Activated naive CD4-positive, alpha-beta T cell treated with anti-CD3 and anti-CD28 coated beads, Interleukin-2, amount 10 ng/mL, durations not matched to agents 7 days and 5 days (primary cell): ENCODE measurements around the gene HHATL.

Source experiments
- CTCF ChIA-PET: fragments of 350-600 bp; sonication (Branson Sonifier 250); formaldehyde crosslinking; loops from one replicate; lab custom pipeline; 2021; ENCODE audit warnings: antibody characterized with exemption; lab: Charles Lee
- DNase-seq: peaks from one replicate; pipeline ENCODE4 v3.0.0-alpha.2; 2020
- H3K27ac Mint-ChIP-seq: one replicate; pipeline ENCODE4 v1.8.0; 2021; ENCODE audit warnings: mild to moderate bottlenecking, moderate library complexity, mixed read lengths
- H3K27me3 Mint-ChIP-seq: one replicate; pipeline ENCODE4 v1.8.0; 2021; ENCODE audit warnings: mild to moderate bottlenecking, mixed read lengths
- H3K36me3 Mint-ChIP-seq: one replicate; pipeline ENCODE4 v1.8.0; 2021; ENCODE audit warnings: mixed read lengths
- H3K4me1 Mint-ChIP-seq: one replicate; pipeline ENCODE4 v1.8.0; 2021; ENCODE audit warnings: mixed read lengths
- H3K4me3 Mint-ChIP-seq: one replicate; pipeline ENCODE4 v1.8.0; 2021; ENCODE audit warnings: mild to moderate bottlenecking, moderate library complexity, mixed read lengths
- H3K9me3 Mint-ChIP-seq: one replicate; pipeline ENCODE4 v1.8.0; 2021; ENCODE audit warnings: mixed read lengths

The HHATL gene

DNA sequence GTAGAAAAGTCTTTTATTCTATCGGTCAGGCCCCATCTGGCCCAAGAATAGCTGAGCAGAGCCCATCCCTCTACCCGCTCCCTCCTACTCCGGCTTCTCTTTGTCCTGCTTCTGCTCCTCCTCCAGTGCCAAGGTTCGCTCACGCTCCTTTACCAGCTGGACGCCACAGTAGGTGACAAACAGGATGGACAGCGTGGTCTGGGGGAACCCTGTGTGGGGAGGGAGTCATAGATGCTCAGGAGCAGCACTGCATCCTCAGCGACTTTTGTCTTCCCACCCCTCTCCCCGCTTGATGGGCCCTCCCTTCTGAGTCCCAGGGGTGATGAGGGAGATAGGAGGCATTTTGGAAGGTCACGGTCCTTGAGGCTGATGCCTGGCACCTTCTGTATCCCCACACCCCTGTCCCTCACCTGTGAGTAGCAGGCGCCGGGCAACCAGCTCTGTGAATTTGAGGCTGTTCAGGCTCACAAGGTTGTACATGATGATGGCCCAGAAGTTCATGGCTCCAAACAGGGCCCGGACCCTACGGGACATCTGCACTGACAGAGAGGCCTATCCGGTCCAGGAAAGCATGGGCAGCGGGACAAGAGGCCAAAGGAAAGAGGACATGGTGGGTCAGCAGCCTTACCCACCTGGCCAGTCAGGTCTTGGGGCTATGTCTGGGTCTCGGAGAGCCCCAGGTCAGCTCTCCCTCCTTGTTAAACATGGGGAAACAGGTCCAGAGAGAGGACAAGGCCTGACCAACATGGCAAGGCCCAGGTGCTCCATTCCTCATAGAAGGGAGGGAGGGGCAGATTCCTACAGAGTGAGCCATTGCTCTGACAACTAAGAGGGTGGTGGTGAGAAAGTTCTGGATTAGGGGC, 9.7 kb downstream of the HHATL start:
- H3K27ac Mint-ChIP-seq, result no peak overlapping the region
- H3K4me3 Mint-ChIP-seq, result no peak overlapping the region
- no peaks in the 10 kb centered on the region for H3K4me1 Mint-ChIP-seq
- no peaks in the 10 kb centered on the region for H3K36me3 Mint-ChIP-seq
- CTCF ChIA-PET, result no interaction called here
- peaks cover 19% of the 10 kb centered on the region for H3K27me3 Mint-ChIP-seq
- no peak for DNase-seq
- no peaks in the 10 kb centered on the region for H3K9me3 Mint-ChIP-seq

DNA sequence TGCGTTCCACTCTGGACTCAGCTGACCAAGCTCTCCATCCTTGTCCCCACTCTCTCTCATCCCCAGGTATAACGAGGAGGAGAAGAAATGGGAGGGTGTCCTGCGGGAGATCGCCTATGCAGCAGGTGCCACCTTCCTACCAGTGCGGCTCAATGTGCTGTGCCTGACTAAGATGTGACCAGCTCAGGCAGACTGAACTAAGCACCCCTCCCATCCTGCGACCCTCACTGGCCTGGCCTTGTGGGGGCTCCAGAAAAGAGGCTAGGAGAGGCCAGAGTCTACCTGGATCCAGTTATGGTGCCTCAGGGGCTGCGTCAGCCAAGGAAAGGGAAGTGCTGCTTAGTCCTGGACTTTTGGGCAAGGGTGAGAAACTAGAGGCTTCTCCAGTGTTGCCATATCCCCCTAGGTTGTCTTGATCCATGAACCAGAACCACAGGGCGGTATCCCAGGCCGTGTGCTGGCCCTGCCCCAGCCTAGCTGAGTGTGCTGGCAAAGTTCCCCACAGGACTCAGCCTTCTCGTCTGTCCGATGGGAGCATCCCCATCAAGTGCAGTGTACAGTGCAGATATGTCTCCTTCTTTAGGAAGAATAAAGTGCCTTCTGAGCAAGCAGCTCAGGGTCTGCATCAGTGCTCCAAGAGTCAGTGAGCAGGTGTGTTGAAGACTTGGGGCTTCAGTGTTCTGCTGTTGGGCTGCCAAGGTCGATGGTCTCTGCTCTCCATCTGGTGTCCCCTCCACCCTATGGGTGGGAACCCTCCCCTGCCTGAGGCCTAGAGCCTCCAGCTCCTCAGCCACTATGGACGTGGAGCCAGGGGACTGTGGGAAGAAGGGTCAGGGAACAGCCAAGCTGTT, 10.6 kb downstream of the HHATL start:
- Mint-ChIP-seq H3K27ac (no peak overlapping the region), H3K4me1 (no peaks in the 10 kb centered on the region), H3K36me3 (no peaks in the 10 kb centered on the region), H3K4me3 (no peak overlapping the region), H3K27me3 (peaks cover 26% of the 10 kb centered on the region), H3K9me3 (no peaks in the 10 kb centered on the region)
- no peak for DNase-seq
- CTCF ChIA-PET, result no interaction called here

DNA sequence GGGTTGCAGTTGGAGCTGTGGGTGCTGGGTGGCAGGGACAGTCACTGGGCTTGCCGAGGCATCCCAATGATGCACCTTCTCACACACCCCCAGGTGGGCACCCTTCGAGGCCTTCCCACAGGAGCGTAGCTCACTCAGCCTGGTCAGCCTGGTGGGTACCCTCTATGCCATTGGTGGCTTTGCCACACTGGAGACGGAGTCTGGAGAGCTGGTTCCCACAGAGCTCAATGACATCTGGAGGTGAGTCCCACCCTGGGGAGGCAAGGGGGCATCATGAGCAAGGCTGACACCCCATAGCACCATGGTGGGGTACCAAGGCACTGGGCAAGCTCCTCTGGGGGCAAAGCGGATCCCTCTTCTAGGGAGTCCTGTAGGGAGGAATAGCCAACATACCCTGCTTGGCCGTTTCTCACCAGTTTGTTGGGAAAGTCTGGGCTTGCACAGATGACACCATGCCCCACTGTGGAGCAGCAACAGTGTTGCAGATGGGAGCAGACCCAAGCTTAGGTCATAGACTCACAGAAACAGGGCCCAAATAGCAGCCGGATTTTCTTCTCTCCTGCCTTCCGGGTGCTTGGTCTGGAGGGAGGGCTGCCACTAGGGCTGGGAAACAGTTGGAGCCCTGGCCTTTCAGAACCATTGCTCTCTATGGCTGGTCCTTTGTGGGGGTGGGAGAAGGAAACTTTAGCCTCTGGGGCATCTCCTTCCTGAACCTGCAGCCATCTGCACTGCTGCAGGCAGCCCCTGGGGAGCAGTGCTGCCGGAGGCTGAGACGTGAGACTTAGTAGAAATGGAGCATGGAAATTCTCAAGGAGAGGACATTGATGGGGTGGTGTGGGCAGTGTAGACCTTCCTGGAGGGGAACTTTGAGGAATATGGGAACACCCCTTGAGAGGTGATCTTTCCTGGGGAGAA, 11.6 kb downstream of the HHATL start:
- CTCF ChIA-PET, result interaction anchor here (0.8 kb wide), 1 partner anchor 21 kb away, joined by 3 read pairs; no protein-coding TSS in a partner anchor
- no peak for DNase-seq

DNA sequence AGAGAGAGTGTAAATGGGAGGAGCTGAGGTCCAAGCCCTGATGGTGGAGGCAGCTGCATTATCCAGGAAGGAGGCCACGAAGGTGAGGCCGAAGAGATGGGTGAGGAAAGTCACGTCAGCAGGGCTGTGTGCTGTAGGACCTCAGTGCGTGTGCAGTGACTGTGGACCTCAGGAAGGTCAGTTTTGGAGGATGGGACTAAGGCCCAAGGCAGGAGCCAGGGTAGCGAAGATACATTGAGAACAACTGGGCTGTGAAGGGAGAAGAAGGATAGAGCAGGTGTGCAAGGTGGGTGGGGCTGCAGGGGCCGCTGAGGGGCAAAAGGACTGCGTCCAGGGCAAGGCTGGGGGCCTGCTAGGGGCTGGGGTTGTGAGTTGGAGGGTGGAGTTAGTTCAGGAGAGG, 12.4 kb downstream of the HHATL start:
- no peaks in the 10 kb centered on the region for H3K4me1 Mint-ChIP-seq
- peaks cover 45% of the 10 kb centered on the region for H3K27me3 Mint-ChIP-seq
- no peaks in the 10 kb centered on the region for H3K9me3 Mint-ChIP-seq
- H3K4me3 Mint-ChIP-seq, result no peak overlapping the region
- CTCF ChIA-PET, result interaction anchor here (0.8 kb wide), 1 partner anchor 20 kb away, joined by 3 read pairs; no protein-coding TSS in a partner anchor
- no peaks in the 10 kb centered on the region for H3K36me3 Mint-ChIP-seq
- no peak overlapping the region for H3K27ac Mint-ChIP-seq
- no peak for DNase-seq

More for the DNA sequence above, 11.6 kb downstream of the HHATL start:
- Mint-ChIP-seq H3K4me3 (no peak overlapping the region), H3K27me3 (peaks cover 37% of the 10 kb centered on the region), H3K27ac (no peak overlapping the region), H3K36me3 (no peaks in the 10 kb centered on the region), H3K4me1 (no peaks in the 10 kb centered on the region), H3K9me3 (no peaks in the 10 kb centered on the region)

DNA sequence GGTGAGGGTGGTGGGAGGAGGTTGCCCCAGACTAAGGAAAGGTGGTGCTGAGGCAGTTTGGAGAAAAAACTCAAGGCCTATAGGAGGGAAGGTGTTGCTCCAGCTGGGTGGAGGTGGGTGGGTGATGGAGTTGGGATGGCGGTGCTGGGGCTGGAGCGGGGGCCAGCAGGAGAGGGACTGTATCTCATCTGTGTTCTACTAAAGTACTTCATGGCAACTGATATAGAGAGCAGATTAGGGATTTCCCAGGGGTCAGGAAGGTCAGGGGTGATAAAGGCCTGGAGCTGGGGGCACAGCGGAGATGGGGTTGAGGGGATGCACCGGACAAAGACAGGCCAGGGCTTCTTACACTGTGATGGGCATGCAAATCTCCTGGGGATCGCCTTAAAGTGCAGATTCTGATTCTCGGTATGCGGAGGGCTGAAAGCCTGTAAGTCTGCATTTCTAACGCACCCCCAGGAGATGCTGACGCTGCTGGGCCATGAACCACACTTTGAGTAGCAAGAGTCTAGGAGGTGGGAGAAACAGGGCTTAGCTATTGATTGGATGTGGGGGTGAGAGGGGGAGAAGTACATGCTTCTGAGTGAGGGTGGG, 13.1 kb downstream of the HHATL start:
- CTCF ChIA-PET, result no interaction called here
- H3K36me3 Mint-ChIP-seq, result no peaks in the 10 kb centered on the region
- no peak overlapping the region for H3K4me3 Mint-ChIP-seq

DNA sequence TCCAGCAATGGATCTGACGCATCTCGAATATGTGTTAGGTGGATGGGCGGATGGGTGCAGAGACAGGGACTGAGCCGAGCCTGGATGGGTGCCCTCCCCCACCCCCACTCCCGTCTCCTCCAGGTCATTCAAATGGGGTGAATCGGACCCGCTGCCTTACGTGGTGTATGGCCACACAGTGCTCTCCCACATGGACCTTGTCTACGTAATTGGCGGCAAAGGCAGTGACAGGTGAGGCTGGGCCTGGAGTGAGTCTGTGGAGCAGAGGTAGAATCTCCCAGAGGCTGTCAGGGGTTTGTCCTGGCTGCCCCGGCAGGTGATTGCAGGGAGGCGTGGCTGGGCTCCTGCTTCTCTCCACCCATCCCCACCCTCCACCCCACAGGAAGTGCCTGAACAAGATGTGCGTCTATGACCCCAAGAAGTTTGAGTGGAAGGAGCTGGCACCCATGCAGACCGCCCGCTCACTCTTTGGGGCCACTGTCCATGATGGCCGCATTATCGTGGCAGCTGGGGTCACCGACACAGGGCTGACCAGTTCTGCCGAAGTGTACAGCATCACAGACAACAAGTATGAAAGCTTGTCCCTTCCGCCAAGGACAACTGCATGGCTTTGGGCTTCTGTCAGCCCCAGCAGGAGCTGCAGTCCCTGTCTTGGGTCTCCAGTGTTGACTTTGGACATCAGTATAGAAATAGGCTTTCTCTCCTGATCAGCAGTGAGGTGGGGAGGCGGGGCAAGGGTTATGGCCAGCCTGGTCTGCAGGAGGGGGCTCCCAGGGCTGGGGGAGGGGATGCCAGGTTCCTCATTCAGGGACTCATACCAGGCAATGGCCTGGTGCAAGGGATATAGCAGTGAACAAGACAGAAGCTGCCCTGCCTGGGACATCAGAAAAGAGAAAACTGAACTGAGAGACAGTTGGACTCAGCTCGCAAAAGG, 13.8 kb downstream of the HHATL start:
- Mint-ChIP-seq H3K27ac (no peak overlapping the region), H3K4me3 (no peak overlapping the region), H3K4me1 (no peaks in the 10 kb centered on the region), H3K9me3 (no peaks in the 10 kb centered on the region), H3K36me3 (no peaks in the 10 kb centered on the region), H3K27me3 (peaks cover 53% of the 10 kb centered on the region)
- no peak for DNase-seq
- CTCF ChIA-PET, result no interaction called here

More for the DNA sequence above, 13.1 kb downstream of the HHATL start:
- no peak for DNase-seq
- H3K27me3 Mint-ChIP-seq, result peaks cover 52% of the 10 kb centered on the region
- no peak overlapping the region for H3K27ac Mint-ChIP-seq
- no peaks in the 10 kb centered on the region for H3K4me1 Mint-ChIP-seq
- H3K9me3 Mint-ChIP-seq, result no peaks in the 10 kb centered on the region

DNA sequence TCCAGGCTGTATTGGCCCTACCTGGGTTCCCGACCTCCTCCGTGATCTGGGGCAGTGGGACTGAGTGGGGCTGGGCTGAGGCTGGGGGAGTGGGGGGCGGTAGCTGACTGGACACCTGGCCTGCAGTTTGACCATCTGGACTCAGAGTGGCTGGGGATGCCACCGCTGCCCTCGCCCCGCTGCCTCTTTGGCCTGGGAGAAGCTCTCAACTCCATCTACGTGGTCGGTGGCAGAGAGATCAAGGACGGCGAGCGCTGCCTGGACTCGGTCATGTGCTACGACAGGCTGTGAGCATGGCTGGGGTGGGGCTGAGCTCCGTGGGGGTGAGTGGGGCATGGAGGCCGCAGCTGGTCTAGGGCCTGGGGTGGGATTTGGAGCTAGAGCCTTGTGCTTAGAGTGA, 14.6 kb downstream of the HHATL start:
- Mint-ChIP-seq H3K4me3 (no peak overlapping the region), H3K9me3 (no peaks in the 10 kb centered on the region), H3K36me3 (no peaks in the 10 kb centered on the region), H3K27ac (no peak overlapping the region), H3K27me3 (peaks cover 53% of the 10 kb centered on the region), H3K4me1 (no peaks in the 10 kb centered on the region)
- no peak for DNase-seq
- CTCF ChIA-PET, result no interaction called here

DNA sequence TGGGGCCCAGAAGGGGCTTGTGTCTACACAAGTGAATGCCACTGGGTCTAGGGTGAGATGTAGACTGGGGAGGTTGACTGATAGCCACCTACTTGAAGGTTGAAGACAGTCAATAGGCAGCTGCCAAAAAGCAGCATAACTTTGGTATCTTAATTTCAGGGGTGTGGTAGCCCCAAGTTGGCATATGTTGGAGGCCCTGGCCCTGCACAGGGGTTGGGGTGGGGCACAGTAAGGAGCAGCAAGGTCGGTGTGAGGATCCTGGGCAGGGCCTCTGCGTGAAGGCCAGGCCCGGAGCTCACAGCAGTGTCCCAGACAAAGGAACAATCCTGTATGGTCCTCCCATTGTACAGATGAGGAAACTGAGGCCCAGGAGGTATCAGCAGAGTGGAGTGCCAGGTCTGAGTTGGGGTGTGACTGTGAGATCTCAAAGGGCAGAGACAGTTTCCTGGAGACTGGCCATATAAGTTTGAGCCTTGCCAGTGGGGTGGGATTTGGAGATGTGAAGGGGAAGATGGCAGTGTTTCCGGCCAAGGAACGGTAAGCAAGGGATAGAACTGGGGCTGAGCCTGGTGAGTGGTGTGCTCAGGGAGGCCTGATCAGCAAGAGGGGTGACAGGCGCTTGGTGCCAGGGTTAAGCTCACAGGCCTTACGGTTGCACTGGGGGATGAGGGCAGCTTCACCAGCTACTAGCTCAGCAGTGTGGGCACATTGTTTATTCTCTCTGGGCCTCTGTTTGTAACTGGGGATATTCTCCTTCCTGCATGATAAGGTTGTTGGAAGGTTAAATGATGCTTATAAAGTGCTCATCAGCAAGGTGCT, 15.6 kb downstream of the HHATL start:
- Mint-ChIP-seq H3K4me3 (no peak overlapping the region), H3K9me3 (no peaks in the 10 kb centered on the region), H3K27me3 (peaks cover 53% of the 10 kb centered on the region), H3K36me3 (no peaks in the 10 kb centered on the region), H3K27ac (no peak overlapping the region), H3K4me1 (no peaks in the 10 kb centered on the region)
- DNase-seq, result no peak
- CTCF ChIA-PET, result no interaction called here

DNA sequence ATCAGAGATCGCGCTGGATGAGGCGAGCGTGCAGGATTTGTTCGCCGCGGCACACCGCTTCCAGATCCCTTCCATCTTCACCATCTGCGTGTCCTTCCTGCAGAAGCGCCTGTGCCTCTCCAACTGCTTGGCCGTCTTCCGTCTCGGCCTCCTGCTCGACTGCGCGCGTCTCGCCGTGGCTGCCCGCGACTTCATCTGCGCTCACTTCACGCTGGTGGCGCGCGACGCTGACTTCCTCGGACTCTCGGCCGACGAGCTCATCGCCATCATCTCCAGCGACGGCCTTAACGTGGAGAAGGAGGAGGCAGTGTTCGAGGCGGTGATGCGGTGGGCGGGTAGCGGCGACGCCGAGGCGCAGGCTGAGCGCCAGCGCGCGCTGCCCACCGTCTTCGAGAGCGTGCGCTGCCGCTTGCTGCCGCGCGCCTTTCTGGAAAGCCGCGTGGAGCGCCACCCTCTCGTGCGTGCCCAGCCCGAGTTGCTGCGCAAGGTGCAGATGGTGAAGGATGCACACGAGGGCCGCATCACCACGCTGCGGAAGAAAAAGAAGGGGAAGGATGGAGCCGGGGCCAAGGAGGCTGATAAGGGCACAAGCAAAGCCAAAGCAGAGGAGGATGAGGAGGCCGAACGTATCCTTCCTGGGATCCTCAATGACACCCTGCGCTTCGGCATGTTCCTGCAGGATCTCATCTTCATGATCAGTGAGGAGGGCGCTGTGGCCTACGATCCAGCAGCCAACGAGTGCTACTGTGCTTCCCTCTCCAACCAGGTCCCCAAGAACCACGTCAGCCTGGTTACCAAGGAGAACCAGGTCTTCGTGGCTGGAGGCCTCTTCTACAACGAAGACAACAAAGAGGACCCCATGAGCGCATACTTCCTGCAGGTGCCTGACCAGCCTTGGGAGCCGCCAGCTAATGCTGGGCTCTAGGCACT, 16.4 kb downstream of the HHATL start:
- Mint-ChIP-seq H3K4me1 (no peaks in the 10 kb centered on the region), H3K9me3 (no peaks in the 10 kb centered on the region), H3K4me3 (no peak overlapping the region), H3K27me3 (peaks cover 49% of the 10 kb centered on the region), H3K27ac (no peak overlapping the region), H3K36me3 (no peaks in the 10 kb centered on the region)
- no peak for DNase-seq
- CTCF ChIA-PET, result no interaction called here

DNA sequence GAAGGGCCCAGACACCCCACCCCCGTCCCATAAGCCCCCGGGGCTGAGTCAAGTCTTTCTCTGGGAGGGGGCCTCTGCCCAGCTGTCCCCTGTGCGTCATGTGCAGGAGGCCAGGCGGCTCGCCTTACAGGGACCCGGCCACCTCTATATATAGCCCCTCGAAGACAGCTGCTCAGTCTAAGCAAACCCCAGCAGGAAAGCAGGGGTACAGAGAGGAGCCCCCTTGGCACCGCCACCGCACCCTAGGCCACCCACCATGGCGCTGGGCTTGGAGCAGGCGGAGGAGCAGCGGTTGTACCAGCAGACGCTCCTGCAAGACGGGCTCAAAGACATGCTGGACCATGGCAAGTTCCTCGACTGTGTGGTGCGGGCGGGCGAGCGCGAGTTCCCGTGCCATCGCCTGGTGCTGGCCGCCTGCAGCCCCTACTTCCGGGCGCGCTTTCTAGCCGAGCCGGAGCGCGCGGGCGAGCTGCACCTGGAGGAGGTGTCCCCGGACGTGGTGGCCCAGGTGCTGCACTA, 17.2 kb downstream of the HHATL start, which contains the start of gene KLHL40:
KLHL40 (plus strand) TSS at position 175 of the 519 bp plus-strand sequence; CDS start at position 257, 82 bp downstream.
- Mint-ChIP-seq H3K36me3 (no peaks in the 10 kb centered on the region), H3K4me3 (no peak within 1 kb of the TSS), H3K27ac (no peak within 1 kb of the TSS), H3K9me3 (no peaks in the 10 kb centered on the region), H3K4me1 (no peaks in the 10 kb centered on the region), H3K27me3 (peaks cover 48% of the 10 kb centered on the region)
- no peak for DNase-seq
- CTCF ChIA-PET, result no interaction called here

DNA sequence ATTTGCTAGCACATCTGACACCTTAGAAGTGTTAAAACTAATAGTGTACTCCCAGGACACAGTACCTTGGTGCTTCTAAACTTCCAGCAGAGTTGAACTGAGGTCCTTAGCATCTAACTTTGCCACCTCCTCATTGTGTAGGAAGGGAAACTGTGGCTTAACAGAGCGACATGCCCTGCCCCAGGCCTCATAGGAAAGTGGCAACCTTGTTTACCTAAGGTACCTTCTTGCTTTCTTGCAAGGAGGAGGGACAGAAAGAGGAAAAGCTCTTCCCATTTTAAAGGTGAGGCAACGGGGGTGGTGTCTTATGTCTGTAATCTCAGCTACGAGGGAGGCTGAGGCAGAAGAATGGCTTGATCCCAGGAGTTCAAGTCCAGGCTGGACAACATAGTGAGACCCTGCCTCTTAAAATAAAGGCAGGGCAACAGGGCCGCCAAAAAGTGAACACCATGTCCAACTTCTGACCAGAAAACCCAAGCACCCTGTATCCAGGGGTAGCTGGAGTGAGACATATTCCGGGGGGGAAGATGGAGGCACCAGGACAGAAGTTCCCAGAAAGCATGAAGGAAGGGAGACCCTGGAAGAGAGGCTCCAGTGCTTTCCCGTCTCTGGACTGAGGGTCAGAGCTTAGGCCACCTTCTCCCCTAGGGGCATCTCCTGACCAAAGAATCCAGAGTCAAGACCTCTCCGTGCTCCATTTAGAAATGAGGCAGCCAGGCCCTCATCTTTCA, 17.8 kb downstream of the HHATL start:
- CTCF ChIA-PET, result no interaction called here
- Mint-ChIP-seq H3K9me3 (no peaks in the 10 kb centered on the region), H3K4me1 (no peaks in the 10 kb centered on the region), H3K4me3 (no peak overlapping the region), H3K36me3 (no peaks in the 10 kb centered on the region), H3K27me3 (peaks cover 46% of the 10 kb centered on the region), H3K27ac (no peak overlapping the region)
- DNase-seq, result no peak
